Panc1 (cell line): Measurements from ENCODE around the gene SH3TC2. TPM values are rescaled to one million over a fixed set of nuclear protein-coding genes. Genes with fewer than 3 reads are reported as not detected.

Experiments
- ATAC-seq: fragments of 200-7000 bp; cut with Tn5 transposase; 2 replicates; pipeline ENCODE4 v1.9.1; 2020; ENCODE audit warnings: mild to moderate bottlenecking, moderate library complexity
- BruUV-seq: library from RNA; stranded (reverse); fragments of 400-500 nt; replicated peaks from 2 replicates; lab custom pipeline; 2021; lab: Mats Ljungman, UMichigan
- CTCF ChIA-PET: fragments of 300-600 bp; sonication (Branson Sonifier 250); formaldehyde crosslinking; loops from one replicate; lab custom pipeline; 2022; ENCODE audit warnings: antibody characterized with exemption; lab: Charles Lee
- POLR2A ChIA-PET: fragments of 300-600 bp; sonication (Branson Sonifier 250); formaldehyde crosslinking; loops from one replicate; lab custom pipeline; 2022; ENCODE audit warnings: antibody characterized with exemption; lab: Charles Lee
- DNase-seq: peaks from one replicate; pipeline ENCODE4 v3.0.0-alpha.2; 2010; ENCODE audit warnings: low read depth, low spot score
- H3K27ac ChIP-seq: 2 replicates; pipeline ENCODE4 v1.5.1; 2011; ENCODE audit warnings: mild to moderate bottlenecking, low read length, inconsistent platforms
- H3K27me3 ChIP-seq: fragments of 200-500 bp; sonication (Bioruptor generic); 2 replicates; pipeline ENCODE4 v1.6.0; 2014; ENCODE audit warnings: low read length, inconsistent platforms; ENCODE audit not compliant: control insufficient read depth, insufficient read depth
- H3K36me3 ChIP-seq: fragments of 200-500 bp; sonication (Bioruptor generic); 2 replicates; pipeline ENCODE4 v1.5.1; 2014; ENCODE audit warnings: inconsistent platforms, mild to moderate bottlenecking, low read length, moderate library complexity; ENCODE audit not compliant: control insufficient read depth, insufficient read depth
- H3K4me1 ChIP-seq: 2 replicates; pipeline ENCODE4 v1.5.1; 2011; ENCODE audit warnings: inconsistent platforms, mild to moderate bottlenecking, low read length, moderate library complexity; ENCODE audit not compliant: control insufficient read depth, insufficient read depth
- H3K4me3 ChIP-seq, 2 experiments: 2 replicates each; pipeline ENCODE4 v1.5.1; 2011 to 2012; ENCODE audit warnings: low read depth in 2 of 2, low read length in 2 of 2, mild to moderate bottlenecking in 2 of 2, inconsistent platforms in 1 of 2, moderate library complexity in 1 of 2
- H3K9me3 ChIP-seq: fragments of 200-500 bp; sonication (Bioruptor generic); 2 replicates; pipeline ENCODE4 v1.5.1; 2014; ENCODE audit warnings: low read depth, mild to moderate bottlenecking, inconsistent platforms, low read length, moderate library complexity; ENCODE audit not compliant: control insufficient read depth, insufficient read depth
- POLR2AphosphoS5 ChIP-seq: IDR thresholded peaks from 2 replicates; pipeline ENCODE4 v1.6.1; 2012; ENCODE audit warnings: mild to moderate bottlenecking, low read depth, low read length, moderate library complexity
- SIN3A ChIP-seq: IDR thresholded peaks from 2 replicates; pipeline ENCODE4 v1.6.1; 2012; ENCODE audit warnings: low read depth, mild to moderate bottlenecking, low read length, moderate library complexity, borderline replicate concordance; ENCODE audit not compliant: insufficient read depth
- TCF7L2 ChIP-seq: IDR thresholded peaks from 2 replicates; pipeline ENCODE4 v1.6.1; 2011; ENCODE audit warnings: mild to moderate bottlenecking, low read depth, low read length, inconsistent platforms
- in situ Hi-C: cut with HindIII; loops from 2 replicates; pipeline ENCODE4 v1.10.0; 2016; ENCODE audit warnings: low sequenced_read_pairs, low pct_unique_long_range_greater_than_20kb
- intact Hi-C: fragments of 100-400 bp; cut with micrococcal nuclease; formaldehyde crosslinking; loops from one replicate; pipeline ENCODE4 v1.10.0; 2022; ENCODE audit not compliant: unreplicated experiment
- total RNA-seq: library from RNA; stranded (reverse); gene quantifications from one replicate; pipeline ENCODE4 v1.2.1, GENCODE V29; 2021; ENCODE audit not compliant: unreplicated experiment
- TF ChIP-seq, protein P1 (sequence below), 2 experiments: IDR thresholded peaks; 2 replicates each; pipeline ENCODE4 v1.6.1; 2011 to 2012; ENCODE audit warnings: low read depth in 2 of 2, control low read depth in 1 of 2, low read length in 1 of 2, mild to moderate bottlenecking in 1 of 2, moderate library complexity in 1 of 2; ENCODE audit not compliant: insufficient read depth in 1 of 2
- TF ChIP-seq, protein P2 (sequence below): fragments of 450-650 bp; IDR thresholded peaks from 2 replicates; pipeline ENCODE4 v1.5.1; 2017; ENCODE audit warnings: mild to moderate bottlenecking

SH3TC2 gene
- total RNA-seq, 1 experiment from 2014 or later, result 0.33 TPM

DNA sequence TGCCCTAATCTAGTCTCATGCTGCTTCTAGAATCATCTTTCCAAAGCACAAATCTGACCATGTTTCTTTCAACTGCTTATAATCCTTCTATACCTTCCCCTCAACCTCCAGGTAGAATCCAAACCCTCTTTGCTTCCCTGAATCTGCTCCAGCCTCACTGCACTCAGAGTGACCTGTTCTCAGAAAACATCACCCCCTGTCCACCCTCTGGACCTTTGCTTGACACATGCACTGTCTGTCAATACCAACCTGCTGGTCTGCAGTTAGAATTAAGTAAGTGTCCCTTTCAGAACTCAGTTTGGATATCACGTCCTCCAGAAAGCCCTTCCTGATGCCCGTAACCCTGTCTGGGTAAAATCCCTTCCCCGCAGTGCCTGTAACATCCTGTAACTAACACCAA is 63.1 kb downstream of the SH3TC2 start:
- TF ChIP-seq, protein P1, sequence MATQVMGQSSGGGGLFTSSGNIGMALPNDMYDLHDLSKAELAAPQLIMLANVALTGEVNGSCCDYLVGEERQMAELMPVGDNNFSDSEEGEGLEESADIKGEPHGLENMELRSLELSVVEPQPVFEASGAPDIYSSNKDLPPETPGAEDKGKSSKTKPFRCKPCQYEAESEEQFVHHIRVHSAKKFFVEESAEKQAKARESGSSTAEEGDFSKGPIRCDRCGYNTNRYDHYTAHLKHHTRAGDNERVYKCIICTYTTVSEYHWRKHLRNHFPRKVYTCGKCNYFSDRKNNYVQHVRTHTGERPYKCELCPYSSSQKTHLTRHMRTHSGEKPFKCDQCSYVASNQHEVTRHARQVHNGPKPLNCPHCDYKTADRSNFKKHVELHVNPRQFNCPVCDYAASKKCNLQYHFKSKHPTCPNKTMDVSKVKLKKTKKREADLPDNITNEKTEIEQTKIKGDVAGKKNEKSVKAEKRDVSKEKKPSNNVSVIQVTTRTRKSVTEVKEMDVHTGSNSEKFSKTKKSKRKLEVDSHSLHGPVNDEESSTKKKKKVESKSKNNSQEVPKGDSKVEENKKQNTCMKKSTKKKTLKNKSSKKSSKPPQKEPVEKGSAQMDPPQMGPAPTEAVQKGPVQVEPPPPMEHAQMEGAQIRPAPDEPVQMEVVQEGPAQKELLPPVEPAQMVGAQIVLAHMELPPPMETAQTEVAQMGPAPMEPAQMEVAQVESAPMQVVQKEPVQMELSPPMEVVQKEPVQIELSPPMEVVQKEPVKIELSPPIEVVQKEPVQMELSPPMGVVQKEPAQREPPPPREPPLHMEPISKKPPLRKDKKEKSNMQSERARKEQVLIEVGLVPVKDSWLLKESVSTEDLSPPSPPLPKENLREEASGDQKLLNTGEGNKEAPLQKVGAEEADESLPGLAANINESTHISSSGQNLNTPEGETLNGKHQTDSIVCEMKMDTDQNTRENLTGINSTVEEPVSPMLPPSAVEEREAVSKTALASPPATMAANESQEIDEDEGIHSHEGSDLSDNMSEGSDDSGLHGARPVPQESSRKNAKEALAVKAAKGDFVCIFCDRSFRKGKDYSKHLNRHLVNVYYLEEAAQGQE (IDR thresholded peaks at IDR 0.05; ENCODE audit: insufficient read depth in 1 of 2, low read depth in 2 of 2, low read length in 1 of 2), result no peak
- TF ChIP-seq TCF7L2, result no peak
- H3K9me3 ChIP-seq, result no peaks in the 10 kb centered on the region
- no peaks in the 10 kb centered on the region for H3K4me1 ChIP-seq
- ChIA-PET POLR2A (no interaction called here), CTCF (no interaction called here)
- H3K27ac ChIP-seq, result no peak overlapping the region
- DNase-seq, result no peak
- H3K36me3 ChIP-seq, result no peaks in the 10 kb centered on the region
- intact Hi-C loops, result loop anchor here (2.0 to 10.0 kb wide), 3 partner anchors 87 to 259 kb away; partner anchors contain the start of gene ADRB2
- no peaks in the 10 kb centered on the region for H3K27me3 ChIP-seq
- no TSS peak for BruUV-seq
- ATAC-seq, result no peak
- no peak overlapping the region for H3K4me3 ChIP-seq
- in situ Hi-C loops, result no loop called here

DNA sequence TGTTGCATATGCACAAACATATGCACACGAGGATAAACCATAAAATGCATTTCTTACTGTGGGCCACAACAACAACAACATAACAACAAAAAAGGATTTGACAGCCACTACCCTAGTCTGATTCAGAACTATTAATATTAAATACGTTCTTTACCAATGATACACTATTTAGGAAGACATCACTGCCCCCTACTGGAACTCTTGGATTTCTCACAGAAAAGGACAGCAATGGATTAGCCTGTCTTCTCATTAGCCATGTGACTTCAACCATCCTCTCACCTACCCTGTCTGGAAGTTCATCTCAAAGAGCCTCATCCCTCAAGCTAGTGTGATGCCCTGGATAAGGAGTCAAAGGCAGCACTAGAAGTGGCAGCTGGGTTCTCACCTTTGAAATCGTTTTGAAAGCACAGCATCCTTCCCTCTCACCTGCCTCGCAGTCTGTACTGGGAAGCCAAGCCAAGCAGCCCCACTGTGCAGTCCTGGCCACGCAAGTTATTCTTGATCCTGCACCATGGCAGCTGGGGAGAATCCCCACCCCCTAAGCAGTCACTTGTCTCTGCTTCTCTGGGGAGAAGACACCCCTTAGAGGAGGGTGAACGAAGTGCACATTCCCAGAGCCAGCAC is 64.6 kb downstream of the SH3TC2 start:
- Histone ChIP-seq H3K4me3 (no peak overlapping the region), H3K9me3 (no peaks in the 10 kb centered on the region), H3K27me3 (no peaks in the 10 kb centered on the region), H3K27ac (no peak overlapping the region), H3K36me3 (no peaks in the 10 kb centered on the region), H3K4me1 (no peaks in the 10 kb centered on the region)
- POLR2A ChIA-PET, result no interaction called here
- CTCF ChIA-PET, result interaction anchor here (1.0 kb wide), 1 partner anchor 257 kb away, joined by 4 read pairs; no protein-coding TSS in a partner anchor
- intact Hi-C loops, result loop anchor here (2.0 to 10.0 kb wide), 3 partner anchors 85 to 257 kb away; partner anchors contain the start of gene ADRB2
- DNase-seq (peak; percentile 60), ATAC-seq (peak; percentile 62)
- TF ChIP-seq, protein P2, sequence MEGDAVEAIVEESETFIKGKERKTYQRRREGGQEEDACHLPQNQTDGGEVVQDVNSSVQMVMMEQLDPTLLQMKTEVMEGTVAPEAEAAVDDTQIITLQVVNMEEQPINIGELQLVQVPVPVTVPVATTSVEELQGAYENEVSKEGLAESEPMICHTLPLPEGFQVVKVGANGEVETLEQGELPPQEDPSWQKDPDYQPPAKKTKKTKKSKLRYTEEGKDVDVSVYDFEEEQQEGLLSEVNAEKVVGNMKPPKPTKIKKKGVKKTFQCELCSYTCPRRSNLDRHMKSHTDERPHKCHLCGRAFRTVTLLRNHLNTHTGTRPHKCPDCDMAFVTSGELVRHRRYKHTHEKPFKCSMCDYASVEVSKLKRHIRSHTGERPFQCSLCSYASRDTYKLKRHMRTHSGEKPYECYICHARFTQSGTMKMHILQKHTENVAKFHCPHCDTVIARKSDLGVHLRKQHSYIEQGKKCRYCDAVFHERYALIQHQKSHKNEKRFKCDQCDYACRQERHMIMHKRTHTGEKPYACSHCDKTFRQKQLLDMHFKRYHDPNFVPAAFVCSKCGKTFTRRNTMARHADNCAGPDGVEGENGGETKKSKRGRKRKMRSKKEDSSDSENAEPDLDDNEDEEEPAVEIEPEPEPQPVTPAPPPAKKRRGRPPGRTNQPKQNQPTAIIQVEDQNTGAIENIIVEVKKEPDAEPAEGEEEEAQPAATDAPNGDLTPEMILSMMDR, result peak; percentile 78
- TF ChIP-seq POLR2AphosphoS5, result no peak
- TF ChIP-seq SIN3A, result no peak
- TF ChIP-seq, protein P1 (IDR thresholded peaks at IDR 0.05; ENCODE audit: insufficient read depth in 1 of 2, low read depth in 2 of 2, low read length in 1 of 2), result no peak
- BruUV-seq, result no TSS peak
- in situ Hi-C loops, result no loop called here
